ENCODE data around the gene POC1B.

The POC1B gene

DNA sequence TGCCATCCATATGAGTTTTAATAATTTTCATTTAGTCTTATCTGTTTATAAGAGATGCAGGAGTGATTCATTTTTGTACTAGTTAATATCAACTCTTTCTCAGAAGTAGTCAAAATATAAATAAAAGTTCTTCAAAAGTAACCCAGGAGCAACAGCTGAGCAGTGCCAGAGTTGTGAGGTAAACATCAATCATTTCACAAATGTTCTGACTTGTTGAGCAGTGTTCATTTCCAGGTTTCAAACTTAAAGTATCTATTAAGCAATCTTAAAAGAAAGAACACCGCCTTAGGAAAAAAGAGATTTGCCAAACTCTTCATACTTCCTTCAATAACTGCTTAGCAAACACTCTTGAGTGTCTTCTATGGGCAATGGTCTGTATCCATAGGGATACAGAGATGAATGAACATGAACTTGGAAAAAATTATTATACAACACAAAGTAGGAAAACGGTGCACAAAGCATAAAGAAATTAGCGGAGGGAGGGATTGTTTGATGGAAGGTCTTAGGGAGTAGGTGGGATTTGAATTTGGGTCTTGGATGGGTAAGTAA, 41.9 kb upstream of the POC1B start:
- TF ChIP-seq, protein P1, sequence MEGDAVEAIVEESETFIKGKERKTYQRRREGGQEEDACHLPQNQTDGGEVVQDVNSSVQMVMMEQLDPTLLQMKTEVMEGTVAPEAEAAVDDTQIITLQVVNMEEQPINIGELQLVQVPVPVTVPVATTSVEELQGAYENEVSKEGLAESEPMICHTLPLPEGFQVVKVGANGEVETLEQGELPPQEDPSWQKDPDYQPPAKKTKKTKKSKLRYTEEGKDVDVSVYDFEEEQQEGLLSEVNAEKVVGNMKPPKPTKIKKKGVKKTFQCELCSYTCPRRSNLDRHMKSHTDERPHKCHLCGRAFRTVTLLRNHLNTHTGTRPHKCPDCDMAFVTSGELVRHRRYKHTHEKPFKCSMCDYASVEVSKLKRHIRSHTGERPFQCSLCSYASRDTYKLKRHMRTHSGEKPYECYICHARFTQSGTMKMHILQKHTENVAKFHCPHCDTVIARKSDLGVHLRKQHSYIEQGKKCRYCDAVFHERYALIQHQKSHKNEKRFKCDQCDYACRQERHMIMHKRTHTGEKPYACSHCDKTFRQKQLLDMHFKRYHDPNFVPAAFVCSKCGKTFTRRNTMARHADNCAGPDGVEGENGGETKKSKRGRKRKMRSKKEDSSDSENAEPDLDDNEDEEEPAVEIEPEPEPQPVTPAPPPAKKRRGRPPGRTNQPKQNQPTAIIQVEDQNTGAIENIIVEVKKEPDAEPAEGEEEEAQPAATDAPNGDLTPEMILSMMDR (IDR thresholded peaks at IDR 0.05; ENCODE audit: low read depth, low read length) = no peak
- no peak for DNase-seq (ENCODE audit: extremely low read depth, low read depth)

DNA sequence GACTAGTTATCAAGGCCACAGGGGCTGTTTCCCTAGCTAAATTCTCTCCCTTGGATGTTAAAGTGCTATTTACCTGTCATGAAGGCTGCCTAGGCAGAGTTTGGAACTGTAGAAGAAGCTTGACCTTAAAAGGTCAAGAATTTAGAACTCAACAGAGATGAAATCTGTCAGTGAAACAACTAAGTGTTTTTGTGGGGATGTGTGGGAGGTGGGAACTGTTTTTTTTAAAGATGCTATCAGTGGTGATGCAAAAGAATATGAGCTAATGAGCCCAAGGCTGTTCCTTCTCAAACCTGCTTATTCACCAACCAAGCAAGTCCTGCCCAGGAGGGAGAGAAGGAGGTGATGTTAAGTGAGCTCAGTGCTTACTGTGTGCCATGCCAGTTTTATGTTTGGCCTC, 40.8 kb upstream of the POC1B start:
- DNase-seq (ENCODE audit: extremely low read depth, low read depth) = no peak
- TF ChIP-seq, protein P1 (IDR thresholded peaks at IDR 0.05; ENCODE audit: low read depth, low read length) = no peak

DNA sequence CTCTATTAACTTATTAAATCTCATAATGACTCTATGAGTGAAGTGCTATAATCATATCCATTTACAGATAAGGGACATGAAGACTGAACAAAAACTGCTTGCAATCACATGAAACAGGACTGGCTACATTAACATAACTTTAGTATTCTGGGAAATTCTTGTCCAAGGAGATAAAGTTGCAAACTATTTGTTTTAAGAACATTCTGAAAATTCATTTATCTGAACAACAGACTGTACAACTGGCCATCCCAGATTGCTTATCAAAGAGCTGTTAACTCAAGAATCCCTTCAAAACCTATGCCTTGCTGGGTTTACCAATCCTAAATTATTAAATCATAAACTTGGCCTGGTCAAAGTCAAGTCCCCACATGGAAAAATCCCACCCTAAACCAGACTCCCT, 39.2 kb upstream of the POC1B start:
- TF ChIP-seq, protein P1 (IDR thresholded peaks at IDR 0.05; ENCODE audit: low read depth, low read length) = no peak
- DNase-seq (ENCODE audit: extremely low read depth, low read depth) = no peak

DNA sequence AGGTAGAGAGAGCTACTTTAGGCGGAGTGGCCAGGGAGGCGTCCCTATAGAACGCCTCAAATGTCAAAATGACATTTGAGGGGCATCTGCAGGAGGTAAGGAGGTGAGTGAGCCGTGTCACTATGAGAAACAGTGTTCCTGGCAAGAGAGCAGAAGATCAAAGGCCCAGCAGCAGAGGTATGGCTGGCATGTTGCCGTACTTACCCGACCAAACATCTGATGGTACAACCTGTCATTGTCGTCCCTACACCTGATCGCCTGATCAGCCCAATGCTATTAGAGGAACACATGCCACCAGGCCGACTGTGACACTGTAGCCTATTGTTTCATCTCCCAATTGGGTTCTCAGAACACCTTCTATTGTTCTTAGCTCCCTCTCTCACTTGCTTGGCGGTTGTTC, 33.9 kb upstream of the POC1B start:
- TF ChIP-seq, protein P1 (IDR thresholded peaks at IDR 0.05; ENCODE audit: low read depth, low read length) = no peak
- DNase-seq (ENCODE audit: extremely low read depth, low read depth) = no peak

DNA sequence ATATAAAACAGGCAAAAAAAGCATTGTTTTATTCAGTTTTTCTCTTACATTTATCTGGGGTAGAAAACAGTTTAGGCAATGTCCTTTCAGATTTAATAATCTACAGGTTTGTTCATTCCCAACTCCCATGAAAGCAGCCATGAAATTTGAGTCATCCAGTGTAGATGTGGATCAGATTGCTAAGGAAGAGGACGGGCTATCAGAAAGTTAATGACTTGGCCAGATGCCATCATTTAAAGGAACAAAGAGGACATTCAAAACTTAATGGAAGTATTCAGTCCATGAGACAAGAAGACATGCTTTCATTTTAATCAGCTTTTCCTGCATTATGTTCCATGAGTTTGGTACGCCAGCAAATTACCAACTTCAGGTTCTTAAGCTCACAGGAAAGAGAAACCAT, 31.1 kb upstream of the POC1B start:
- TF ChIP-seq, protein P1 (IDR thresholded peaks at IDR 0.05; ENCODE audit: low read depth, low read length) = no peak

DNA sequence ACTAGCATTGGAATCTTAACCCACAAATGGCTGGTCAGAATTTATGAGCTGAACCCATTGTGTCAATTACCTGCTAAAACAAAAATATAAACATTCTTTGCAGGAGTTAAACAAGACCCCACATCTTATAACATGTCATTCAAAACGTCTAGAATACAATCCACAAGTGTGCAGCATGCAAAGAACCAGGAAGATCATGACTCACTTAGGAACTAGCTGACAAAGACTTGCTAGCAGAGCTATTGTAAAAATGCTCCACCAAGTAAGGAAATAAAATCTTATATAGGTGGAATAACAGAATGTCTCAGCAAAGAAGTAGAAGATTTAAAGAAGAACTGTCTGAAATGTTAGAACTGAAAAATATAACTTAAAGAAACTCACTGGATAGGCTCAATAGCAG, 26.5 kb upstream of the POC1B start:
- TF ChIP-seq, protein P1 (IDR thresholded peaks at IDR 0.05; ENCODE audit: low read depth, low read length) = no peak
- DNase-seq (ENCODE audit: extremely low read depth, low read depth) = no peak

More for the DNA sequence above, 31.1 kb upstream of the POC1B start:
- no peak for DNase-seq (ENCODE audit: extremely low read depth, low read depth)

DNA sequence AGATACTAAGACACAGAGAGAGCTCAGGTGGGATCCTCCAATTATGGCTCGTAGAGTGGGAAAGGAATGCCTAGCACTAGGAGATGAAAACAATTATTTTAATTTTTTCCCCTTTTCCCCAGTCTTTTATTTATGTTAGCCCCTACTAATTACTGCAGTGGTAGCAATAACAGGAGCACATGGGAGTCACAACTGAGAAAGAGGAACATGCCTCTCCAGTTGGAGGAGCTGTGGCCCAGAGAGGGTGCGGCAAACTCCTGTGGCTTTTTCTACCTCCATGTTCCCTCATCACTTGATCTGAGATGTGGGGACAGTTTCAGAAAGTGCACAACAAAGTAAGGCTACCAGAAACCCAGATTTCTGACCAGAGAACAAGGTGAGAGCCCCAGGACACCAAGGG, 25.9 kb upstream of the POC1B start:
- no peak for DNase-seq (ENCODE audit: extremely low read depth, low read depth)
- TF ChIP-seq, protein P1 (IDR thresholded peaks at IDR 0.05; ENCODE audit: low read depth, low read length) = no peak
